HL-60 (cell line): Measurements from ENCODE around the gene HLCS.

Experiments used
- CTCF ChIP-seq: IDR thresholded peaks from one replicate; pipeline ENCODE4 v1.5.1; 2011; ENCODE audit warnings: low read length, control low read depth, inconsistent platforms; ENCODE audit not compliant: insufficient read depth
- POLR2AphosphoS5 ChIP-seq: IDR thresholded peaks from 2 replicates; pipeline ENCODE4 v1.6.1; 2012; ENCODE audit warnings: low read depth

- no peak for TF ChIP-seq CTCF
- no peak for TF ChIP-seq POLR2AphosphoS5
Measured at GRCh38 chr21:36866419-36866818, 100.0 kb downstream of the HLCS start.
